ENCODE measurements around the gene TRMT10C. TPM values are rescaled to one million over a fixed set of nuclear protein-coding genes. Genes with fewer than 3 reads are reported as not detected.

Gene TRMT10C
- total RNA-seq: 10 to 100 TPM; 11.6 to 20.5 TPM

DNA sequence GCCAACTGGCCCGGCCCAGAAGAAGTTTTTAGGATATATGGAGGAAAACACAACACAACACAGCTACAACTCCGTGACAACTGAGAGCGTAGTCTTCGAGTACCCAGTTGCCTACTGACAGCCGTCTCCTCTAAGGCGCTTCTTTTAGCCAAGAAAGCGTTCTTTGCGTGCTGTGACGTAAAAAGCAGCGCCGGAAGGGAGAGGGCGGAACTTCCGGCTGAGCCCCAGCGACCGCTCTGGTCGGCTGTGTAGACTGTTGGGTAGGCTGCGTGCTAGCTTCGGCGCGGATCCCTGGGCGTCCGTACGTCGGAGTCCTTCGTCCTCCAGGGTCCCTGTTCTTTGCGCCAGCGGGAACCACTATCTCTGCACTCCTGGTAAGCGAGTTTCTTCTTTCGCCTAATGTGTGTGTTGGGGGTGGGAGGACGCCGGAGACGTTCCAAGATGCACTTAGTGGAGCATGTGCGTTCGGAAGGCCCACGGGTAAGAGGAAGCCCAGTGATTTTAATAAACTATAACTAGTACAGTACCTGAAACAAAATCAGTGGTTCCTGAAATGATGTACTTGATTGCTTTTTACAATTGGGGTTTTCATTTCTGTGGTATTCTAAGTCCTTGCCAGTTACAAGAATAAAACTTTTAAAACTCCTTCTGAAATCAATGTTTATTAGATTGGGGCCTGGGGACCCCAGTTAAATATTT lies at the start of gene TRMT10C:
TRMT10C (plus strand) TSS at position 239 of the 699 bp plus-strand sequence. CDS start 2,914 bp downstream, outside the sequence.
- TF ChIP-seq, protein P1, sequence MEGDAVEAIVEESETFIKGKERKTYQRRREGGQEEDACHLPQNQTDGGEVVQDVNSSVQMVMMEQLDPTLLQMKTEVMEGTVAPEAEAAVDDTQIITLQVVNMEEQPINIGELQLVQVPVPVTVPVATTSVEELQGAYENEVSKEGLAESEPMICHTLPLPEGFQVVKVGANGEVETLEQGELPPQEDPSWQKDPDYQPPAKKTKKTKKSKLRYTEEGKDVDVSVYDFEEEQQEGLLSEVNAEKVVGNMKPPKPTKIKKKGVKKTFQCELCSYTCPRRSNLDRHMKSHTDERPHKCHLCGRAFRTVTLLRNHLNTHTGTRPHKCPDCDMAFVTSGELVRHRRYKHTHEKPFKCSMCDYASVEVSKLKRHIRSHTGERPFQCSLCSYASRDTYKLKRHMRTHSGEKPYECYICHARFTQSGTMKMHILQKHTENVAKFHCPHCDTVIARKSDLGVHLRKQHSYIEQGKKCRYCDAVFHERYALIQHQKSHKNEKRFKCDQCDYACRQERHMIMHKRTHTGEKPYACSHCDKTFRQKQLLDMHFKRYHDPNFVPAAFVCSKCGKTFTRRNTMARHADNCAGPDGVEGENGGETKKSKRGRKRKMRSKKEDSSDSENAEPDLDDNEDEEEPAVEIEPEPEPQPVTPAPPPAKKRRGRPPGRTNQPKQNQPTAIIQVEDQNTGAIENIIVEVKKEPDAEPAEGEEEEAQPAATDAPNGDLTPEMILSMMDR (IDR thresholded peaks at IDR 0.05): no peak
- H3K9me3 ChIP-seq: no peaks in the 10 kb centered on the region
- DNase-seq (ENCODE audit: low spot score) (peak; percentile 40), ATAC-seq (ENCODE audit: insufficient number of reproducible peaks, low FRiP score, low read depth) (peak; percentile 91)
- H3K27me3 ChIP-seq (replicated peaks; ENCODE audit: insufficient read depth): no peaks in the 10 kb centered on the region
- H3K36me3 ChIP-seq: peaks cover 15% of the 10 kb centered on the region
- H3K4me3 ChIP-seq: peak within 1 kb of the TSS; percentile 78
- peaks cover 14 to 15% of the 10 kb centered on the region in 2 donors for H3K4me1 ChIP-seq (ENCODE audit: control insufficient read depth in 1 of 2, low read depth in 2 of 2)
- peak within 1 kb of the TSS; percentile 94 to 95 for H3K27ac ChIP-seq

- H3K27ac ChIP-seq: peak overlapping the region; percentile 97
- no peaks in the 10 kb centered on the region for H3K36me3 ChIP-seq
- H3K4me1 ChIP-seq (ENCODE audit: control insufficient read depth in 1 of 2, low read depth in 2 of 2): peaks cover 5 to 34% of the 10 kb centered on the region in 2 donors
- TF ChIP-seq, protein P1 (IDR thresholded peaks at IDR 0.05): no peak
- no peaks in the 10 kb centered on the region for H3K9me3 ChIP-seq
- H3K27me3 ChIP-seq (replicated peaks; ENCODE audit: insufficient read depth): no peaks in the 10 kb centered on the region
- H3K4me3 ChIP-seq: peak overlapping the region; percentile 92
- DNase-seq (ENCODE audit: low spot score) (no peak), ATAC-seq (ENCODE audit: insufficient number of reproducible peaks, low FRiP score, low read depth) (no peak)
Measured at GRCh38 chr3:101512396-101512645, 49.3 kb upstream of the TRMT10C start.

DNA sequence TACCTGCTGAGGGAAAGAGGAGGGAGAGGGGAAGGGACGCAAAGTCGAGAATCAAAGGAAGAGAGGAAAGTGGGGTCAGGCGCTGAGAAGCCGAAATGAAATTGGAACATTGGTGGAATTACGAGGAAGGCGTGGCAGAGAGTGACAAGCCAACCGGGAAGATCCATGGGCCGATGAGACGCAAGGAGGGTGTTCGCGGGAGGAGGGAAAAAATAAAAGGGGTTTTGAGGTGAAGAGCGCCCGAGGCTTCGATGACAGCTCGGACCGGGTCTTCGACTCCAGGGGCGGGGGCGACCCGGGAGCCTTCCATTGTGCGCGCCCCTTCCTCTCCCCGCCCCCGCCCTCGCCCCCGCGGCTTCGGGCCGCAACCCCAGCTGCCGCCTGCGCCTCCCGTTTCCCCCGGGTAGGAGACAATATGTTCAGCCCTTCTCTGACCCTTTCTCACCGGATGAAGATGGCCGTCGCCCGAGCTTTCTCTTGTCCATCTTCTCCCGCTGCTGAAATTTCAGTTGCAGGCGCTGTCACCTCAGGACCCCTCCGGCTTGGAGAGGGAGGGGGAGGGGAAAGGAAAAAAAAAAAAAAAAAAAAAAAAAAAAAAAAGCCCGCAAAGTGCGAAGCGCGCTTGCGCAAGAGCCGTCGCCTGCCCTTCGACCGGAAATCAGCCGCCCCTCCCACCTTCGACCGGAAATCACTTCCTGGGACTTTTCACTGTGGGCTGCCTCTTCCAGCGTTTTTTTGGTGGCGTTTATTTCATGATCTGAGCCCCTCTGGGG lies 48.8 kb upstream of the TRMT10C start, which contains the start of gene SENP7:
SENP7 (minus strand) TSS at position 567 of the 773 bp plus-strand sequence; CDS start at position 485, 82 bp downstream.
- Histone ChIP-seq H3K27me3 (replicated peaks; ENCODE audit: insufficient read depth) (no peaks in the 10 kb centered on the region), H3K36me3 (no peaks in the 10 kb centered on the region), H3K4me1 (ENCODE audit: control insufficient read depth in 1 of 2, low read depth in 2 of 2) (peaks cover 5 to 34% of the 10 kb centered on the region in 2 donors), H3K27ac (peak within 1 kb of the TSS; percentile 97), H3K4me3 (peak within 1 kb of the TSS; percentile 92), H3K9me3 (no peaks in the 10 kb centered on the region)
- TF ChIP-seq, protein P1 (IDR thresholded peaks at IDR 0.05): no peak
- DNase-seq (ENCODE audit: low spot score) (peak; percentile 45), ATAC-seq (ENCODE audit: insufficient number of reproducible peaks, low FRiP score, low read depth) (peak; percentile 81)

GRCh38 chr3:101513419-101513986 lies 48.2 kb upstream of the TRMT10C start:
- H3K4me3 ChIP-seq: peak overlapping the region; percentile 92
- H3K27ac ChIP-seq: peak overlapping the region; percentile 97
- H3K36me3 ChIP-seq: no peaks in the 10 kb centered on the region
- TF ChIP-seq, protein P1 (IDR thresholded peaks at IDR 0.05): no peak
- DNase-seq (ENCODE audit: low spot score) (no peak), ATAC-seq (ENCODE audit: insufficient number of reproducible peaks, low FRiP score, low read depth) (peak; percentile 70)
- H3K4me1 ChIP-seq (ENCODE audit: control insufficient read depth in 1 of 2, low read depth in 2 of 2): peaks cover 5 to 34% of the 10 kb centered on the region in 2 donors
- H3K27me3 ChIP-seq (replicated peaks; ENCODE audit: insufficient read depth): no peaks in the 10 kb centered on the region
- H3K9me3 ChIP-seq: no peaks in the 10 kb centered on the region

DNA sequence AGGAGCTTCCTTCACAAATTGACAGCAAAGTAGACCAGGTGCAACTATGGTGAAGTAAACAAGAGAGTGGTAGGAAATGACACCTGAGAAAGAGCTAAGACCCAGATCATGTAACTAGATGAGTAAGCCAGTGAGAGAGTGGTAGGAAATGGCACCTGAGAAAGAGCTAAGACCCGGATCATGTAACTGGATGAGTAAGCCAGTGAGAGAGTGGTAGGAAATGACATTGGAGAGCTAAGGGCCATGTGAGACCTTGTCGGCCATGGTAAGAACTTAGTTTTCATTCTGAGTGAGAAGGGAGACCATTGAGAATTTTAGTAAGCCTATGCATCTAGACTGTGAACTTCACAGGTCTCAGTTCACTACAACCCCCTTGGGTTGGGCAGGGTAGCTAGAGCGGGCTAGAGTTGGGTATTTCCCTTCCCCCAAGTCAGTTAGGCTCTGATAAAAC lies 43.2 kb upstream of the TRMT10C start:
- no peak for ATAC-seq (ENCODE audit: insufficient number of reproducible peaks, low FRiP score, low read depth)
- DNase-seq (ENCODE audit: low spot score): no peak
- TF ChIP-seq, protein P1 (IDR thresholded peaks at IDR 0.05): no peak

More for the DNA sequence above, 43.2 kb upstream of the TRMT10C start:
- Histone ChIP-seq H3K27ac (no peak overlapping the region), H3K4me3 (no peak overlapping the region), H3K36me3 (no peaks in the 10 kb centered on the region), H3K4me1 (ENCODE audit: control insufficient read depth in 1 of 2, low read depth in 2 of 2) (peaks cover 0 to 6% of the 10 kb centered on the region in 2 donors), H3K9me3 (no peaks in the 10 kb centered on the region), H3K27me3 (replicated peaks; ENCODE audit: insufficient read depth) (no peaks in the 10 kb centered on the region)

Data from thoracic aorta (tissue), 2 donors.